Liver (tissue), 9 donors: ENCODE results near the gene UBAP1. TPM values are rescaled to one million over a fixed set of nuclear protein-coding genes. Genes with fewer than 3 reads are reported as not detected.

Source experiments
- DNase-seq: peaks from one replicate; pipeline ENCODE4 v3.0.0-alpha.2; 2017; ENCODE audit warnings: low spot score
- H3K27ac ChIP-seq, 2 donors: one replicate each; pipeline ENCODE4 v1.7.0; 2013; ENCODE audit warnings: inconsistent platforms in 2 of 2, low read length in 2 of 2, control low read depth in 1 of 2, low read depth in 1 of 2, mild to moderate bottlenecking in 1 of 2
- H3K27me3 ChIP-seq, 4 donors: one replicate each; pipeline versions ENCODE4 v1.6.1 to v1.7.0; 2013; ENCODE audit warnings: low read length in 3 of 4, inconsistent platforms in 1 of 4, mild to moderate bottlenecking in 1 of 4, moderate library complexity in 1 of 4; ENCODE audit not compliant: control insufficient read depth in 4 of 4, insufficient read depth in 4 of 4
- H3K36me3 ChIP-seq, 4 donors: one replicate each; pipeline versions ENCODE4 v1.6.1 to v1.7.0; 2013; ENCODE audit warnings: low read length in 3 of 4, mild to moderate bottlenecking in 3 of 4, low read depth in 1 of 4, moderate library complexity in 1 of 4; ENCODE audit not compliant: control insufficient read depth in 4 of 4, insufficient read depth in 3 of 4
- H3K4me1 ChIP-seq, 4 donors: one replicate each; pipeline versions ENCODE4 v1.6.1 to v1.7.0; 2013; ENCODE audit warnings: low read length in 3 of 4, mild to moderate bottlenecking in 3 of 4, moderate library complexity in 1 of 4; ENCODE audit not compliant: control insufficient read depth in 4 of 4, insufficient read depth in 4 of 4
- H3K4me3 ChIP-seq, 3 donors: one replicate each; pipeline versions ENCODE4 v1.6.1 to v1.7.0; 2013; ENCODE audit warnings: low read length in 3 of 3, control low read depth in 1 of 3, low read depth in 1 of 3, mild to moderate bottlenecking in 1 of 3
- H3K9ac ChIP-seq, 2 donors: one replicate each; pipeline ENCODE4 v1.7.0; 2013; ENCODE audit warnings: low read length in 2 of 2, mild to moderate bottlenecking in 2 of 2, moderate library complexity in 2 of 2, control low read depth in 1 of 2, low read depth in 1 of 2
- H3K9me3 ChIP-seq, 4 donors: one replicate each; pipeline versions ENCODE4 v1.6.1 to v1.7.0; 2013; ENCODE audit warnings: low read length in 3 of 4; ENCODE audit not compliant: control insufficient read depth in 4 of 4
- ATF3 ChIP-seq: IDR thresholded peaks from 2 replicates; pipeline ENCODE4 v1.6.1; 2016; ENCODE audit warnings: antibody characterized with exemption
- EGR1 ChIP-seq, 2 donors: IDR thresholded peaks; 2 replicates each; pipeline ENCODE4 v1.6.1; 2016 to 2018; ENCODE audit warnings: antibody characterized with exemption in 2 of 2, low read depth in 2 of 2
- FOXA1 ChIP-seq: IDR thresholded peaks from 2 replicates; pipeline ENCODE4 v1.6.1; 2016; ENCODE audit warnings: antibody characterized with exemption
- FOXA2 ChIP-seq: IDR thresholded peaks from 2 replicates; pipeline ENCODE4 v1.6.1; 2016; ENCODE audit warnings: antibody characterized with exemption
- GABPA ChIP-seq, 2 donors: IDR thresholded peaks in 1 of 2; conservative IDR thresholded peaks in 1 of 2; 2 replicates each; pipeline ENCODE4 v1.6.1; 2016; ENCODE audit warnings: antibody characterized with exemption in 2 of 2, mild to moderate bottlenecking in 1 of 2, moderate library complexity in 1 of 2
- HNF4G ChIP-seq: IDR thresholded peaks from 2 replicates; pipeline ENCODE4 v1.6.1; 2016; ENCODE audit warnings: antibody characterized with exemption
- JUND ChIP-seq, 2 donors: IDR thresholded peaks; 2 replicates each; pipeline ENCODE4 v1.6.1; 2016; ENCODE audit warnings: antibody characterized with exemption in 2 of 2
- MAX ChIP-seq: IDR thresholded peaks from 2 replicates; pipeline ENCODE4 v1.6.1; 2016; ENCODE audit warnings: antibody characterized with exemption
- NR2F2 ChIP-seq: IDR thresholded peaks from 2 replicates; pipeline ENCODE4 v1.6.1; 2016; ENCODE audit warnings: antibody characterized with exemption
- RAD21 ChIP-seq, 2 donors: IDR thresholded peaks; 2 replicates each; pipeline ENCODE4 v1.6.1; 2016; ENCODE audit warnings: antibody characterized with exemption in 2 of 2, mild to moderate bottlenecking in 2 of 2
- REST ChIP-seq: IDR thresholded peaks from 2 replicates; pipeline ENCODE4 v1.6.1; 2016; ENCODE audit warnings: antibody characterized with exemption, mild to moderate bottlenecking
- RXRA ChIP-seq, 2 donors: IDR thresholded peaks; 2 replicates each; pipeline ENCODE4 v1.6.1; 2017 to 2018; ENCODE audit warnings: antibody characterized with exemption in 2 of 2, mild to moderate bottlenecking in 1 of 2
- SP1 ChIP-seq: IDR thresholded peaks from 2 replicates; pipeline ENCODE4 v1.6.1; 2018; ENCODE audit warnings: antibody characterized with exemption, mild to moderate bottlenecking
- TAF1 ChIP-seq: conservative IDR thresholded peaks from 2 replicates; pipeline ENCODE4 v1.6.1; 2016; ENCODE audit warnings: antibody characterized with exemption, mild to moderate bottlenecking
- YY1 ChIP-seq: IDR thresholded peaks from 2 replicates; pipeline ENCODE4 v1.6.1; 2016; ENCODE audit warnings: antibody characterized with exemption, mild to moderate bottlenecking
- ZBTB33 ChIP-seq: IDR thresholded peaks from 2 replicates; pipeline ENCODE4 v1.6.1; 2016; ENCODE audit warnings: antibody characterized with exemption
- WGBS: extraction: QIAGEN DNeasy Blood & Tissue Kit; methylation state at CpG from one replicate; pipeline ENCODE4 v1.1.7; 2013; 5-methylcytosine and 5-hydroxymethylcytosine counted together
- polyA plus RNA-seq, 2 donors: library from polyadenylated mRNA; stranded (reverse) in 1 of 2; unstranded in 1 of 2; fragments of 200-250 nt in 1 of 2; fragments of >200 nt in 1 of 2; fragmentation: Nextera tagmentation in 1 of 2; extraction: Ambion mirVana in 1 of 2; gene quantifications; one replicate each; pipeline versions ENCODE4 v1.2.1 to v1.2.3, GENCODE V29; 2013 to 2015
- total RNA-seq, 2 donors: library from RNA; depleted of rRNA; stranded (reverse); fragments of >200 nt; gene quantifications; one replicate each; pipeline ENCODE4 v1.2.3, GENCODE V29; 2014
- donor health status: healthy.
- donor health status: healthy.
- donor health status: healthy.
- donor health status: healthy.
- donor health status: healthy.

The UBAP1 gene
- total and polyA plus RNA-seq, 4 donors, result 21.2 to 31.6 (median 23.7) TPM

GRCh38 chr9:34205102-34205501 lies 26.3 kb downstream of the UBAP1 start:
- Histone ChIP-seq H3K36me3 (no peaks in the 10 kb centered on the region), H3K4me1 (peaks cover 7 to 18% (median 11%) of the 10 kb centered on the region in 4 donors), H3K9me3 (no peaks in the 10 kb centered on the region), H3K9ac (no peak overlapping the region), H3K27ac (no peak overlapping the region), H3K27me3 (no peaks in the 10 kb centered on the region), H3K4me3 (no peak overlapping the region)
- no peak for DNase-seq
- TF ChIP-seq YY1, result no peak
- TF ChIP-seq ZBTB33, result no peak
- TF ChIP-seq TAF1, result no peak
- no peak for TF ChIP-seq RAD21 (IDR thresholded peaks at IDR 0.05)
- TF ChIP-seq RXRA (IDR thresholded peaks at IDR 0.05), result no peak
- TF ChIP-seq REST, result no peak

- TF ChIP-seq FOXA1 (no peak), MAX (no peak), YY1 (no peak), RAD21 (IDR thresholded peaks at IDR 0.05) (no peak), JUND (IDR thresholded peaks at IDR 0.05) (no peak), NR2F2 (no peak), FOXA2 (no peak), HNF4G (no peak), SP1 (no peak), ZBTB33 (no peak), ATF3 (no peak), GABPA (IDR thresholded peaks at IDR 0.05 in 1 of 2, conservative IDR thresholded peaks at IDR 0.05 in 1 of 2) (no peak), RXRA (IDR thresholded peaks at IDR 0.05) (no peak), TAF1 (no peak), EGR1 (IDR thresholded peaks at IDR 0.05; ENCODE audit: low read depth in 2 of 2) (no peak)
- Histone ChIP-seq H3K27me3 (no peaks in the 10 kb centered on the region), H3K27ac (no peak overlapping the region), H3K9ac (no peak overlapping the region), H3K36me3 (no peaks in the 10 kb centered on the region), H3K4me3 (no peak overlapping the region), H3K9me3 (no peaks in the 10 kb centered on the region), H3K4me1 (peaks cover 1 to 8% (median 4%) of the 10 kb centered on the region in 4 donors)
- WGBS, result 78% methylated on average over 4 of the region's 4 CpGs
- no peak for DNase-seq
Observed at GRCh38 chr9:34206561-34206960, 27.7 kb downstream of the UBAP1 start.
